Heart left ventricle (tissue), 16 donors: Measurements from ENCODE around the gene C17orf100. TPM values are rescaled to one million over a fixed set of nuclear protein-coding genes. Genes with fewer than 3 reads are reported as not detected.
"Not testable (repeated sequence)": the region's sequence is repeated elsewhere in the genome, so short reads cannot be mapped to it uniquely, and the experiment has no call there.

Experiments
- ATAC-seq, 4 donors: fragments of 200-7000 bp; cut with Tn5 transposase; one replicate each; pipeline ENCODE4 v1.9.1; 2020 to 2022; ENCODE audit warnings: moderate library complexity in 4 of 4, mild to moderate bottlenecking in 3 of 4, moderate number of reproducible peaks in 1 of 4
- DNase-seq, 5 donors: peaks; one replicate each; pipeline ENCODE4 v3.0.0-alpha.2; 2020
- H3K27ac ChIP-seq, 12 donors: fragments of 200-600 bp; sonication (generic) in 4 of 12; one replicate each; pipeline versions ENCODE4 v1.5.0 to v1.8.0; 2016 to 2022; ENCODE audit warnings: mild to moderate bottlenecking in 2 of 12
- H3K27me3 ChIP-seq, 9 donors: fragments of 200-600 bp; sonication (generic) in 2 of 9; one replicate each; pipeline versions ENCODE4 v1.5.1 to v1.8.0; 2016 to 2022; ENCODE audit warnings: mild to moderate bottlenecking in 3 of 9
- H3K36me3 ChIP-seq, 9 donors: fragments of 200-600 bp; sonication (generic) in 2 of 9; one replicate each; pipeline versions ENCODE4 v1.5.0 to v1.8.0; 2018 to 2022; ENCODE audit warnings: mild to moderate bottlenecking in 2 of 9
- H3K4me1 ChIP-seq, 12 donors: fragments of 200-600 bp; sonication (generic) in 4 of 12; one replicate each; pipeline versions ENCODE4 v1.5.0 to v1.8.0; 2016 to 2022; ENCODE audit warnings: mild to moderate bottlenecking in 3 of 12
- H3K4me3 ChIP-seq, 12 donors: fragments of 200-600 bp; sonication (generic) in 4 of 12; one replicate each; pipeline versions ENCODE4 v1.5.0 to v1.8.0; 2017 to 2022; ENCODE audit warnings: mild to moderate bottlenecking in 9 of 12, moderate library complexity in 4 of 12
- H3K9me3 ChIP-seq, 12 donors: fragments of 200-600 bp; sonication (generic) in 4 of 12; one replicate each; pipeline versions ENCODE4 v1.5.0 to v1.8.0; 2016 to 2022; ENCODE audit warnings: mild to moderate bottlenecking in 1 of 12
- POLR2A ChIP-seq, 2 donors: fragments of 450-650 bp; IDR thresholded peaks; one replicate each; pipeline ENCODE4 v1.6.1; 2017; ENCODE audit warnings: antibody characterized with exemption in 2 of 2, mild to moderate bottlenecking in 2 of 2, moderate library complexity in 2 of 2
- WGBS, 4 donors: extraction: QIAGEN DNeasy Blood & Tissue Kit in 2 of 4; methylation state at CpG; one replicate each; pipeline versions ENCODE4 v1.1.5 to v1.1.7; 2013 to 2018; 5-methylcytosine and 5-hydroxymethylcytosine counted together
- intact Hi-C, 10 donors: fragments of 100-400 bp; cut with DNase I; formaldehyde crosslinking; loops; one replicate each; pipeline versions ENCODE4 v1.11.1 to v1.14.2; 2022
- polyA plus RNA-seq, 2 donors: library from polyadenylated mRNA; stranded (reverse); fragments of 200-250 nt; gene quantifications; one replicate each; pipeline ENCODE4 v1.2.3, GENCODE V29; 2013
- total RNA-seq, 9 donors: library from RNA; depleted of rRNA in 2 of 9; stranded (reverse); fragments of >200 nt in 2 of 9; fragmentation: NEBNext Ultra II Directional in 3 of 9; extraction: Animal tissue kit (Norgen Biotek cat#: 25700) in 3 of 9; gene quantifications; one replicate each; pipeline versions ENCODE4 v1.1.0 to v1.2.4, GENCODE V29; 2016 to 2023
- TF ChIP-seq, protein P1 (sequence below), 12 donors: fragments of 200-600 bp; sonication (generic) in 4 of 12; IDR thresholded peaks; one replicate each; pipeline versions ENCODE4 v1.5.0 to v1.8.0; 2018 to 2022; ENCODE audit warnings: antibody characterized with exemption in 12 of 12, mild to moderate bottlenecking in 5 of 12
- donor health status: ischemic (EF 13 %, LVEDD 7.1; RV severe dilation, severe dysfunction).
- donor health status: healthy with polysubstance abuse.
- donor health status: DM: no; HTN: yes; CAD: no.
- donor health status: DM: no; HTN: no; CAD: no.
- donor health status: ischemic (EF 25% LVEDD 6.9; RV normal size, moderate dysfunction).
- donor health status: ischemic (EF 25% LVEDD 5.7; RV mildly dilated, moderate dysfunction).
- donor health status: healthy.
- donor health status: DM: yes; HTN: yes; CAD: no.
- donor health status: ischemic (EF 35%, LVEDD 5.7; RV mildly dilated, moderate dysfunction).
- donor health status: nonischemic (EF 11% LVEDD 7.7; RV severe dilation, severe dysfunction).
- donor health status: DM: yes; HTN: yes; CAD: no.
- donor health status: PGD.
- donor health status: ischemic (EF 29% LVEDD 5.4; RV normal size, mild dysfunction).
- donor health status: nonischemic (EF 23%, LVEDD 6.1; RV moderate dilation, normal function).

Gene C17orf100
- total and polyA plus RNA-seq, 11 donors: 0.30 to 0.86 (median 0.59) TPM

DNA sequence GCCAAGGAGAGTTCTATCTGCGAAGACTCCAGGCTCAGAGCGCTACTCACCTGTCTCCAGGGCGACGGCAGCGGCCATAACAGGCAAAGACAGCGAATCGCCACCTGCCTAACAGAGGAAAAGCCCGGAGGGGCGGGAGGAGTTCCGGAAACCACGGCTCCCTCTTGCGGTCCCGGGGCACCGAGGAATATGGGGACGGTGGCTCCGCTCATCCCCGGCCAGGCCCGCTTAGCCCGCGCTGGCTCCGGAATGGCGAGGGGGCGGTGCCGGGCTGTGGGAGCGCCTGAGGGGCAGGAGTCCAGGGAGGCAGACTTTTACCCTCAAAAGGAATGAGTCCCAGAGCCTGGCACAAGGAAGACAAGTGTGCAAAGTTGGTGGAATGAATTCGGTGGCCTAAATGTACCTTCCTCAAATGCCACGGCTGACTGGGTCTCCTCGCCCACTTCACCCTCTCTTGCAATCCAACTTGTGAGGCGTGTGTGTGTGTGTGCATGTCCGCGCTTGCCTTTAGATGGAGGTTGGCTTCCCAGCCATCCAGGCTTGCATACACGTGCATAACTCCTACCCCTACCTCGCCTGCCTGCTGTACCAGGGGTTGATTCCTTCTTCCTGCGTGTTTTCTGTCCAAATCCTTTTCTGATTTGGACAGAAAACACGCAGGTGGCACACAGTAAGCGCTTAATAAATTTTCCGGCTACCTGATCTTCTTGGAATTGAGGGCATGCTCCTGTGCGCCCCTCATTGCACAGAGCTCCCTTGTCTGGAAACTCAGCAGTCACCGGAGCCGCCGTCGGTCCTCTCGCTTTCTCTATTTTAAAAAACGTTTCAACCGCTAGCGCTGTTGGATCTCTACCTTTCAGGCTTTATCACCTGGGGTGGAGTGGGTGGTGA lies 3.5 kb downstream of the C17orf100 start:
- H3K36me3 ChIP-seq: peaks cover 0 to 2% (median 0%) of the 10 kb centered on the region in 9 donors
- H3K4me1 ChIP-seq: peaks cover 4 to 38% (median 18%) of the 10 kb centered on the region in 12 donors
- intact Hi-C loops: loop anchor here in 1 of 10 donors (5.0 kb wide), 1 partner anchor 357 kb away; the partner anchor contains the start of gene RNASEK
- DNase-seq: peak in 1 of 5 donors; percentile 45
- H3K9me3 ChIP-seq: no peaks in the 10 kb centered on the region
- peaks cover 3 to 54% (median 27%) of the 10 kb centered on the region in 9 donors for H3K27me3 ChIP-seq
- no peak for TF ChIP-seq POLR2A (IDR thresholded peaks at IDR 0.05)
- TF ChIP-seq, protein P1, sequence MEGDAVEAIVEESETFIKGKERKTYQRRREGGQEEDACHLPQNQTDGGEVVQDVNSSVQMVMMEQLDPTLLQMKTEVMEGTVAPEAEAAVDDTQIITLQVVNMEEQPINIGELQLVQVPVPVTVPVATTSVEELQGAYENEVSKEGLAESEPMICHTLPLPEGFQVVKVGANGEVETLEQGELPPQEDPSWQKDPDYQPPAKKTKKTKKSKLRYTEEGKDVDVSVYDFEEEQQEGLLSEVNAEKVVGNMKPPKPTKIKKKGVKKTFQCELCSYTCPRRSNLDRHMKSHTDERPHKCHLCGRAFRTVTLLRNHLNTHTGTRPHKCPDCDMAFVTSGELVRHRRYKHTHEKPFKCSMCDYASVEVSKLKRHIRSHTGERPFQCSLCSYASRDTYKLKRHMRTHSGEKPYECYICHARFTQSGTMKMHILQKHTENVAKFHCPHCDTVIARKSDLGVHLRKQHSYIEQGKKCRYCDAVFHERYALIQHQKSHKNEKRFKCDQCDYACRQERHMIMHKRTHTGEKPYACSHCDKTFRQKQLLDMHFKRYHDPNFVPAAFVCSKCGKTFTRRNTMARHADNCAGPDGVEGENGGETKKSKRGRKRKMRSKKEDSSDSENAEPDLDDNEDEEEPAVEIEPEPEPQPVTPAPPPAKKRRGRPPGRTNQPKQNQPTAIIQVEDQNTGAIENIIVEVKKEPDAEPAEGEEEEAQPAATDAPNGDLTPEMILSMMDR (IDR thresholded peaks at IDR 0.05): peak in 3 of 12 donors; percentile 20 to 29 (median 22)
- no peak for ATAC-seq
- WGBS, 4 donors: 24 to 42% (median 30%) methylated on average over 43 to 46 of the region's 46 CpGs
- H3K4me3 ChIP-seq: peak overlapping the region in 6 of 12 donors; percentile 5 to 36 (median 22)
- no peak overlapping the region for H3K27ac ChIP-seq

DNA sequence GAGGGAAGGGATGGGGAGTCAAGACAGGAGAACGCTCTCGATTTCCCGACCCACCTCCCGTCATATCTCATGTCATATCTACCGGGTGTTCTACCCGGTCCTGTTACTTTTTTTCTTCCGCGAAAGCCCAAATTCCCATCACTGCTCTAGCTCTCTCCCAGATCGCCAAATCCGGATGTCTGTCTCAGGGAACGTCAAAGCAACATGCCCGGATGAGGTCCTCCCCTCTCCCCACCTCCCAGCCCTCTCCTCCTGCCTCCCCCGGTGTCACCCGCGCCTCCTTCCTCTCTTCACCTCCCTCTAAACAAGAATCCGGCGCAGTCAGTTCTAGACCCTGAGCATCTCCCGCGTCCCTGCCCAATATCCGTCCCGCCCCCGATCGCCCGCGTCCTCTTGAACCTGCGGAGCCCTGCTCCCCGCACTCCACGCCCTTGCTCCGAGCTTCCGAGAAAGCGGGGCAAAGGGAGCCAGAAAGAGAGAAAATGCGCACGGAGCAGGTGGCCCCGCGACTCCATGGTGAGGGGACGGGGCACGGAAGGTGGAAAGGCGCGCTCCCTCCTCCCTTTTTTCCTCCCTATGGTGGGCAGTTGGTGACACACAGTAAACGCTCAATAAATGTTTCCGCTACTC lies 4.3 kb downstream of the C17orf100 start:
- WGBS, 4 donors: 1 to 6% (median 4%) methylated on average over 15 to 38 of the region's 41 CpGs
- peaks cover 0 to 31% (median 11%) of the 10 kb centered on the region in 12 donors for H3K4me1 ChIP-seq
- H3K27ac ChIP-seq, intact Hi-C loops, H3K36me3 ChIP-seq, H3K9me3 ChIP-seq, ATAC-seq, DNase-seq: not testable (repeated sequence)
- peak overlapping the region in 5 of 12 donors; percentile 21 to 33 (median 25) for H3K4me3 ChIP-seq
- H3K27me3 ChIP-seq: peaks cover 3 to 57% (median 27%) of the 10 kb centered on the region in 9 donors

DNA sequence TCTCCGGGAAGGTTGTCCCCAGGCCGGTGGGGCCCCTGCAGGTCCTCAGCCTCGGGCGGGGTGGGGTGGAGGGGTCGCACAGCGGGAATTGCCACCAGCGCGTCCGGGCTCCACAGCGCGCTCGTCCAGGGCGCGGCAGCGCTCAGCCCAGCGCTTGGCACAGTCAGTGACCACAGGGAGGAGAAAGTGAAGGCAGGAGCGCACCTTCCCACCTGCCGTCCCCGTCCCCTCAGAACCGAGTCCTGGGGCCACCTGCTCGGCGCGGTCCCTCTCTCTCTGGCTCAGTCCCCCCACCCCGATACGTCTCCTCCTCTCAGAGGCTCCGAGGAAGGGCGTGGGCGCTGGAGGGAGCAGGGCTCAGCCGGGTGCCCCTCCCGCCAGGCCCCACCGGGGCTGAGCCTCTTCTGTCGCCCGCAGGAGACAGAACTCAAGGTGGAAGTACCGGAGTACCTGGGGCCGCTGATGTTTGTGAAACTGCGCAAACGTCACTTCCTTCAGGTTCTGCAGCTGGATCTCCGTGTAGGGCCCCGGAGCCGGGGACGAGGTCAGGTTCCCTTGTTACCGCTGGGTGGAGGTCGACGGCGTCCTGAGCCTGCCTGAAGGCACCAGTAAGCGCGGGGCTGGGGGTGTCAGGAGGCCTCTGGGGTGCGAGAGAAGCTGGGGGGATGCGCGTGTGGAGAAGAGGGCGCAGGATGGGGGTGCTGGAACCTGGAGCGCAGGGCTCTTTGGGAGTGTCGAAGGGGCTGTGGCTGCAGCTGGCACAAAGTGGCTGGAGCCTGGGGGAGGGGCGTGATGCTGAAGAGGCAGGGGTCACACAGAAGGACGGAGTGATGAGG lies 5.5 kb downstream of the C17orf100 start:
- H3K9me3 ChIP-seq, H3K27ac ChIP-seq, H3K36me3 ChIP-seq, DNase-seq, intact Hi-C loops: not testable (repeated sequence)
- Histone ChIP-seq H3K4me1 (peaks cover 0 to 26% (median 7%) of the 10 kb centered on the region in 12 donors), H3K27me3 (peaks cover 3 to 56% (median 27%) of the 10 kb centered on the region in 9 donors), H3K4me3 (peak overlapping the region in 7 of 12 donors; percentile 13 to 45 (median 28))
- ATAC-seq: peak in 1 of 4 donors; percentile 5
- WGBS, 4 donors: 4 to 9% (median 8%) methylated on average over 33 to 54 of the region's 55 CpGs

DNA sequence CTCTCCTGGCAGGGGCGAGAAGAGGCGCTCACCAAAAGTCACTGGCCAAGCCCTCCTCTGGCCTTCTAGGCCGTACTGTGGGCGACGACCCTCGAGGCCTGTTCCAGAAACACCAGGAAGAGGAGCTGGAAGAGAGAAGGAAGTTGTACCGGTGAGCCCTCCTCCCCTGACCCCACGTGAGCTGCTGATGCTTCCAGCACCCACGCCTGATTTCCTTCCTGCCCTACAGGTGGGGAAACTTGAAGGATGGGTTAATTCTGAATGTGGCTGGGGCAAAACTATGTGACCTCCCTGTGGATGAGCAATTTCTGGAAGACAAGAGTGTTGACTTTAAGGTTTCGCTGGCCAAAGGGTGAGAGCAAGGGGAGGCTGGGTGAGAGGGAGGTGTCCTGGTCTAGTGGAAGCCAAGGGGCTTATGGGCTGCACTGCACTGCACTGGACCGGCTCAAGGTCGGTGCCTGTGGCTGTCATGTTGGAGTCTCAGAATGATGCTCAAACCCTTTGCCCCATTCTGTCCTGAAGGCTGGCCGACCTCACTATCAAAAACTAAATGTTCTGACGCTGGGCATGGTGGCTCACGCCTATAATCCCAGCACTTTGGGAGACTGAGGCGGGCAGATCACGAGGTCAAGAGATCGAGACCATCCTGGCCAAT lies 6.2 kb downstream of the C17orf100 start:
- peaks cover 0 to 19% (median under 1%) of the 10 kb centered on the region in 12 donors for H3K4me1 ChIP-seq
- H3K27me3 ChIP-seq: peaks cover 3 to 57% (median 35%) of the 10 kb centered on the region in 9 donors
- no peak for ATAC-seq

DNA sequence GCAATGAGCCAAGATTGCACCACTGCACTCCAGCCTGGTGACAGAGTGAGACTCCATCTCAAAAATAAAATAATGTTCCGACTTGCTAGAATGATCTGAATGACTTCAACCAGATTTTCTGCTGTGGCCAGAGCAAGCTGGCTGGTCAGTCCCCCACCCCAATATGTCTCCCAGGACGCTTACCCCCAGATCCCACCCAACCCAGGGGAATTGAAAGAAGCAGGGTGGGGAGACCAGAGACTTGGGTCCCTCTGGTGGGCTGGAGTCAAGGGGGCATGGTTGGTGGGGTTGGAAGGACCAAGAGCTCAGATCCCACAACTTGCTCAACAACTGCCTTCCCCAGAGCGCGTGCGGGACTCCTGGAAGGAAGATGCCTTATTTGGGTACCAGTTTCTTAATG lies 6.8 kb downstream of the C17orf100 start:
- WGBS, 4 donors: 79 to 98% (median 88%) methylated on average over 5 of the region's 5 CpGs
- H3K27me3 ChIP-seq: peaks cover 3 to 56% (median 33%) of the 10 kb centered on the region in 9 donors
- H3K36me3 ChIP-seq, H3K27ac ChIP-seq, ATAC-seq, DNase-seq, H3K4me3 ChIP-seq, intact Hi-C loops, H3K9me3 ChIP-seq: not testable (repeated sequence)
- H3K4me1 ChIP-seq: peaks cover 0 to 18% (median 0%) of the 10 kb centered on the region in 12 donors

More for the DNA sequence above, 6.2 kb downstream of the C17orf100 start:
- TF ChIP-seq POLR2A (IDR thresholded peaks at IDR 0.05): no peak
- TF ChIP-seq, protein P1 (IDR thresholded peaks at IDR 0.05): no peak
- intact Hi-C loops: no loop called here
- WGBS, 4 donors: 69 to 75% (median 73%) methylated on average over 15 to 18 of the region's 18 CpGs
- Histone ChIP-seq H3K4me3 (peak overlapping the region in 2 of 12 donors; percentile 38 to 45), H3K27ac (no peak overlapping the region), H3K9me3 (no peaks in the 10 kb centered on the region), H3K36me3 (no peaks in the 10 kb centered on the region)
- DNase-seq: no peak
